Gastrocnemius medialis (tissue), 4 donors: ENCODE data around the gene TMEM132D.

Experiments
- POLR2A ChIP-seq, 2 donors: fragments of 450-650 bp; IDR thresholded peaks; one replicate each; pipeline ENCODE4 v1.6.1; 2017; ENCODE audit warnings: antibody characterized with exemption in 2 of 2, mild to moderate bottlenecking in 2 of 2, moderate library complexity in 2 of 2
- TF ChIP-seq, protein P1 (sequence below), 5 experiments: fragments of 450-650 bp in 3 of 5; fragments of 200-600 bp in 2 of 5; sonication (generic) in 2 of 5; IDR thresholded peaks in 4 of 5; conservative IDR thresholded peaks in 1 of 5; 1 replicate in 4 of 5; 2 replicates in 1 of 5; pipeline ENCODE4 v1.5.1; 2016 to 2019; ENCODE audit warnings: antibody characterized with exemption in 5 of 5, mild to moderate bottlenecking in 3 of 5, moderate library complexity in 3 of 5

DNA sequence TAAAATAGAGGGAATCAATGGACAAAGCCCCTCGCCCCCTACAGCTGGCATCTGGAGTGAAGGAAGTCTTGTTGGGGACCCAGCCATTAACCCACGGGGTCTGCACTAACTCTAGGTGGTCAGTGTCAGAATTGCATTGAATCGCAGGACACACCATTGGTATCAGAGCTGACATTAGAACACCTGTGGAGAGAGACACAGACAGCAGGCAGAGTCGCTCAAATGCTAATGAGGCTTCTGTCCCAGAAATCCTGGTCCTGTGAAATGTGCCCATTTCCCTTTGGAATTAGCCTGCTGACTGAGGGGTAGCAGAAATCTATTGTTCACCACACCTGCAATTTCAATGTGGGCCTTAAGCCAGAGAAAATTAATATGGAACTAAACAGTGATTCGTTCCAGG lies 33.0 kb downstream of the TMEM132D start:
- TF ChIP-seq, protein P1, sequence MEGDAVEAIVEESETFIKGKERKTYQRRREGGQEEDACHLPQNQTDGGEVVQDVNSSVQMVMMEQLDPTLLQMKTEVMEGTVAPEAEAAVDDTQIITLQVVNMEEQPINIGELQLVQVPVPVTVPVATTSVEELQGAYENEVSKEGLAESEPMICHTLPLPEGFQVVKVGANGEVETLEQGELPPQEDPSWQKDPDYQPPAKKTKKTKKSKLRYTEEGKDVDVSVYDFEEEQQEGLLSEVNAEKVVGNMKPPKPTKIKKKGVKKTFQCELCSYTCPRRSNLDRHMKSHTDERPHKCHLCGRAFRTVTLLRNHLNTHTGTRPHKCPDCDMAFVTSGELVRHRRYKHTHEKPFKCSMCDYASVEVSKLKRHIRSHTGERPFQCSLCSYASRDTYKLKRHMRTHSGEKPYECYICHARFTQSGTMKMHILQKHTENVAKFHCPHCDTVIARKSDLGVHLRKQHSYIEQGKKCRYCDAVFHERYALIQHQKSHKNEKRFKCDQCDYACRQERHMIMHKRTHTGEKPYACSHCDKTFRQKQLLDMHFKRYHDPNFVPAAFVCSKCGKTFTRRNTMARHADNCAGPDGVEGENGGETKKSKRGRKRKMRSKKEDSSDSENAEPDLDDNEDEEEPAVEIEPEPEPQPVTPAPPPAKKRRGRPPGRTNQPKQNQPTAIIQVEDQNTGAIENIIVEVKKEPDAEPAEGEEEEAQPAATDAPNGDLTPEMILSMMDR (IDR thresholded peaks at IDR 0.05 in 4 of 5, conservative IDR thresholded peaks at IDR 0.05 in 1 of 5) = no peak
- TF ChIP-seq POLR2A (IDR thresholded peaks at IDR 0.05) = no peak
